CD4-positive, alpha-beta T cell treated with Interleukin-21 for 1 hour (primary cell): ENCODE results near the gene CELF4.
"Not testable (repeated sequence)": the region's sequence is repeated elsewhere in the genome, so short reads cannot be mapped to it uniquely, and the experiment has no call there.

ENCODE experiments used
- DNase-seq: peaks from one replicate; pipeline ENCODE4 v3.0.0-alpha.2; 2020

The CELF4 gene

DNA sequence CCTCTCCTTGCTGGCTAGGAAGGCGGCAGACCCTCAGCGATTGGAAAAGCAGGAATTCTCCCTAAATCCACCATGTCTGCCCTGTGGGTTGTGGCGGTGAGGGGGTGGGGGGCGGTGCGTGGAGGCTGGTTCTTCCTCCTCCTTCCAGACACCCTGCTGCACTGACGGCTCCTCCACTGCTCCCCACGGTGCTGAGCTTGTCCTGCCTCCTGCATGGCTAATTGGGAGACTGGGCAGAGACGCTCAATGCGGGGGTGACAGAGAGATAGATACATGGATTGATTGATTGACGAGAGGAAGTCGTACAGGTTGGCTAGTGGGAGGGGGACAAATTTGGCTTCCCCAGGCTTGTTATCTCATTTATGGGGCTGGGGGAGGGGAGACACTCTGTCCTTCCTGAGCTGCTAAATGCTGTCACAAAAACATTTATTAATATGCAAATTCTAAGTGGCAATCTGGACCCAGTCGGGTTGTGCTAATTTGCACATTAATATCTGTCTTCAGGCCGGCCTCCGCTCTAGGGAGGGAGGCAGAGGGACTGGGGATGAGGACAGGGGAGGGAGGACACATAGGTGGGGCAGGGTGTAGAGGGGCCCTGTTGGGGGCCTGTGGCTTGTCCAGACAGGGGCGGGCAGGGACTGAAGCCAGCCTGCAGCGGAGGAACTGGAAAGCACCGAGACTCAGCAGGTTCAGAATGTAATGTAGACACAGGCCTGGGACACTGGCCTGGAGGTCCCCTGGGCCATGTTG lies 181.6 kb downstream of the CELF4 start:
- no peak for DNase-seq

DNA sequence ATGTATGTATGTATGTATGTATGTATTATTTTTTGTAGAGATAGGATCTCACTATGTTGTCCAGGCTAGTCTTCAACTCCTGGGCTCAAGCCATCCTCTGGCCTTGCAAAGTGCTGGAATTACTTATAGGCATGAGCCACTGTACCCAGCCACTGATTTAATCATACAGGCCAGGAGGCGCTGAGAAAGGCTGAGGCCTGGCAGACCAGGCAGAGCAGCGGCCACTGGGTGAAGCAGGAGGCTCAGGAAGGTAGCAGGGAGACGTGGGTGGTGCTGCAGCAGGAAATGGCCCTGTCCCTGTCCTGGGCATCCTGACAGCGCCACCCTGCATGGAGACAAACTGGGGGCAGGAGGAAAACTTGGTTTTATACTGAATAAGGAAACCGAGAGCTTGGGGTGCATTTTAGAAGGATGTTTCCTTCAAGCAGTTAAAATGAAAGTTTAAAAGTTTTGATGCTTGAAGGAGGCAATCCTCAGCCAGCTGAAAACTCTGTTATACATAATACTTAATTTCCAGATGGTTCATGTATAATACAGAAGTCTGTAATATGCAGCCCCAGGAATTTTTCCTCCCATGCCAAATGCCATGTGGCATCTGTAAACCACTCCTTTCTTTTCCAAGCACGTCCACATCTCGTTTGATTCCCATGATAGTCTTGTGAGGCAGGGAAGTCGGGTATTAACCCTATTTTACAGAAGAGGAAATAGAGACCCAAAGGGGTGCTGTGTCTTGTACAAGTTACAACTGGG lies 182.4 kb downstream of the CELF4 start:
- DNase-seq, result no peak

DNA sequence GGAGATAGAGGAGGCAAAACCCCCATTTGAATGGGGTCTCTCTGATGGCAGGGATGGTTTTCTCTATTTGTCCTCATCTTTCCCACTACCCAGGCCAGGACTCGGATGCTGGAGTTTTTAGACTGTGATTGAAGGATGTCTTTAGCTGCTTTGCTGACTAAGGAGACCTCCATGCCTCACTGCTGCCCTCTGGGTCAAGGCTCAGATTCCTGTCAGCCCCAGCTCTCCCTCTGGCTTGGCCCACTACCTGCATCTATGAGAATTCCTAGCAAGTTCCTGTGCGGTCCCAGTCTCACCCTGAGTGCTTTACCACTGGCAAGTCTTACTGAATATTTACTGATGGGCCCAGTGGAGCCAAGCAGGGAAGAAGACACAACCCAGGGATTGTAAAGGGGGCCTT lies 184.0 kb downstream of the CELF4 start:
- DNase-seq, result no peak

DNA sequence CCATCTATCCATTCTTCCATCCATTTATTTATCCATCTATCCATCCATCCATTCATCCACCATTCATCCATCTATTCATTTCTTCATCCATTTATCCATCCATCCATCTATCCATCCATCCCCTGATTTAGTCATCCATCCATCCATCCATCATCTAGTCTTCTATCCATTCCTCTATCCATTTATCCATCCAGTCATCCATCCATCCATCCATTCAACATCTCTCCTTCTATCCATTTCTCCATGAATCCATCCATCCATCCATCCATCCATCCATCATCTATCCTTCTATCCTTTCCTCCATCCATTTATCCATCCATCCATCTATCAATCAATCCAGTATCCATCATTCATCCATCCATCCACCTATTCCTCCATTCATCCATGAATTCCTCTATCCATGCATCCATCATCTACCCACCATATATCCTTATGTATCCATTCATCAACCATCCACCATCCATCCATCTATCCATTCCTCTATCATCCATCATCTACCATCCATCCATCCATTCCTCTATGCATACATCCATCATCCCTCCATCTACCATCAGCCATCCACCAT lies 185.0 kb downstream of the CELF4 start:
- no peak for DNase-seq

DNA sequence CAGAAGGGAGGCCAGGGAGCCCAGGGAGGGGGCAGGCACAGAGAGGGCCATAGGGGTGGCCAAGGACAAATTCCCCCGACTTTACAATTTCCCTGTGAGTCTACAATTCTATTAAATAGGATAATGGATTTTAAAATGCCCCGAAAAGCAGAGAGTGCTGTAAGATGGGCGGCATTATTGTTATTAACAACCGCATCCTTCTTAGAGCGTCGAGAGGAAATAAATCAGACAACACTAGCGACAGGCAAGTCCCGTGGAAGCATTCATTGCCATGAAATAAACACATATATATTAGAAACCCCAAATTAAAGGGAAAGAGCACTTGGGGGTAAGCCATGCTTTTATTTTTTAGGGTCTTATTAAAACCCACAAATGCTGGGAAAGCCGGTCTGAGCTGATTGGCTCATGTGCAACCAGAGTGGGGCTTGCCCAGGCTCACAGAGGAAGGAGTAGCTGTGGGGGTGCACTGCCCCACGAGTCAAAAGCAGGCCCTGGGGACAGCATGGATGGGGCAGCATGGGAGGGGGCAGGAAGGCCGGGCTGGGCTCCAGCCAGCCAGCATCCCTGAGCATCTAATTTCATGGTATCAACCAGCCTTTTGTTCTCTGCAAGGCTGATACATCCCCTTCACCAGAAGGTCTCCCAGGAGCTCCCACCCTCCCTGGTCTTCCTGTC lies 187.1 kb downstream of the CELF4 start:
- DNase-seq, result no peak

DNA sequence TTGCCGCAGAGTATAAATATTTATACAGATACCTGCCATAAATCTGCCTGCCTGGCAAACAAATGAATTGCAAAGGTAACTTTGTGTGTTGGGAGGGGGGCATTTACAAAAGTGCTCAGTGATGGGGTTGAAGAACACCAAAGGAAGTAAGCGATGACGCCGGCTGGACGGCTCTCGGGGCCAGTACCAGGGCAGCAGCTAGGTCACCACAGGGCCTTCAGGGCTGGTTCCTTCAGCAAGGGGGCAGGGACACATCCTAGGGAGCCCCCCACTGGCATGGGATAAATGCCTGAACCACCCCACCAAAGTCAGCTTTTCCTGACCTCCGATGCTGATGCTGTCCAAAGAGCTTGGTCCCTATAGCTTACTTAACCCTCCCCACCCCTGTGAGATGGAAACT lies 190.4 kb downstream of the CELF4 start:
- no peak for DNase-seq

DNA sequence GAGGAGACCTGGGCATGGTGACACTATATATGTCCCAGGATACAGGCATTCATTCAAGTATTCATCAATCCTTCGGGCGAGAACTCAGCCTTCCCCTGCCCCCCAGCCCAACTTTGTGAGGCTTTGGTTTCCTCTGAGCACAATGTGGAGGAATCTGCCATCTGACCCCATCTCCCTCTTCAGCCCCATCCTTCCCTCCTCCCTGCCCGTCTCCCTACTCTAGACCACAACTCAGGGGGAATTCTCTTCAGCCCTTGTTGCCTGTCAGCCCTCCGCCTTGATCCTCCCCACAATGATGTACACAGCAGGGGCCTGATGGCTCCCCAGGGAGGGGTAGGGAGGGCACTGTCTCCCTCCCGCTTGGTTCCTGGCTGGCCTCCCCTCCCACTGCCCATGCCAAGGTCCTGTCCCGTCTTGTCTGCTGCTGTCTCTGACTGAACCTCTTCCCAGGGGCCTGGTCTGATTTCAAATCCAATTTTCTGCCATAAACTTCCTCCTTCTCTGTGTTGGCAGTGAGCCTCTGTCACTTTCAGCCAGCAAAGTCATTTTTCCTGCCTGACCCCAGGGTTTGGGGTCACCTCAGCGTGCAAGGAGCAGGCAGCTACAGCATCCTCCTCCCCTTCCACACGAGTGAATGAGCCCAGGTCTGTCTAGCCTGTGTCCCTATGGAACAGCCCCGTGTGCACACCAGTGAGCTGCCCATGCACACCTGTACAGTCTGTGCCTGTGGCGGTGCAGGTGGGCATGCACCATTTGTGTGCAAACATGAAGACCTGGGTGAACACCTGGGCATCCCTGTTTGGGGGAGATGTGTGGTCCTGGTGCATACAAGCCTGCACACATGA lies 197.3 kb downstream of the CELF4 start:
- no peak for DNase-seq

DNA sequence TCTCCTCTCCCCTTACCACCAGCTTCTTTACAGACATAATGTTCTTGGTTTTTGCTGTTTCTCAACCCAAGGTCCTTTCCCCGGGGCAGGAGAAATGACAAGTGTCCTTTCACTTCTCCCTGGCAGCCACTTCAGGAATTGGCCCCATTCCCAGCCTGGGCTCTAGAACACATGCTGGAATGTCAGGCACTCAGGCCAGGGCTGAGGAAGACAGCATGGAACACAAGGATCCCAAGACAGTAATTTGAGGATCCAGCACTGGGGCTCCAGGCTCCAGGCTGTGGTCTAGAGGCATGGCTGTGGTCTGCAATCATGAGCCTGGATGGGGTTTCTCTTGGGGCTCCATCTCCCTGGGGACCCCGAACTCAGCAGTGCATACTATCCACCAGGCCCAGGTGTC lies 201.4 kb downstream of the CELF4 start:
- no peak for DNase-seq

DNA sequence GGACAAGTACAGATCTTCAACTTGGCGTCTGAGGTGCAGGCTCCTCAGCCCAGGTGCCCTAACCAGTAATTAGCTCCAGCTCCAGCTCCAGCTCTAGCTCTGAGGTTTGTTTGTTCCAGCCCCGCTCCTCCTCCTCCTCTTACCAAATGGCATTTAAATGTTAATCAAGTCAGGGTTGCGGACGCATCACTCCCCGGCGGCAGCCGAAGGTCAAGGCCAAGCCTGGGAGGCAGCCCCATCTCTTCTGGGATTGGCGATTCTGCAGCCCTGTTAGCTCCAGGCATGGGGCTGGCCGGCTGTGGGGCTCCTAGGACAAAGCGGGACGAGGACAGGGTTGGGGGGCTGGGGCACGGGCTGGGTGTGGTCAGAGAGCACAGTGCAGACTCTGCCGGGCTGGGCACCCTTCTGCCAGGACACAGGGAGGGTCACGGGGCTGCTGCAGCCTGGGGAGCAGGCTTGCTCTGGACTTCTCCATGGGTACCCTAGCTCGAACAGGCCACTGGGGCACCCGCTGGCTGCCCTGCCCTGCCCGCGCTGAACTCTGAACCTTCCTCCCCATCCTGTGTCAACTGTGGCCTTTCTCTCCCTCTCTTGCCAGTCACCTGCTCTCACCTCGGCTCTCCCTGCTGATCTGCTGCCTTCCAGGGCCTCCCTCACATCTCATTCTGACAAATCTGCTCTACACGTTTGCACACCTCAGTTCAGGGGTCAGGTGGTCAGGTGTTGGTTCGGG lies 203.3 kb downstream of the CELF4 start:
- no peak for DNase-seq

DNA sequence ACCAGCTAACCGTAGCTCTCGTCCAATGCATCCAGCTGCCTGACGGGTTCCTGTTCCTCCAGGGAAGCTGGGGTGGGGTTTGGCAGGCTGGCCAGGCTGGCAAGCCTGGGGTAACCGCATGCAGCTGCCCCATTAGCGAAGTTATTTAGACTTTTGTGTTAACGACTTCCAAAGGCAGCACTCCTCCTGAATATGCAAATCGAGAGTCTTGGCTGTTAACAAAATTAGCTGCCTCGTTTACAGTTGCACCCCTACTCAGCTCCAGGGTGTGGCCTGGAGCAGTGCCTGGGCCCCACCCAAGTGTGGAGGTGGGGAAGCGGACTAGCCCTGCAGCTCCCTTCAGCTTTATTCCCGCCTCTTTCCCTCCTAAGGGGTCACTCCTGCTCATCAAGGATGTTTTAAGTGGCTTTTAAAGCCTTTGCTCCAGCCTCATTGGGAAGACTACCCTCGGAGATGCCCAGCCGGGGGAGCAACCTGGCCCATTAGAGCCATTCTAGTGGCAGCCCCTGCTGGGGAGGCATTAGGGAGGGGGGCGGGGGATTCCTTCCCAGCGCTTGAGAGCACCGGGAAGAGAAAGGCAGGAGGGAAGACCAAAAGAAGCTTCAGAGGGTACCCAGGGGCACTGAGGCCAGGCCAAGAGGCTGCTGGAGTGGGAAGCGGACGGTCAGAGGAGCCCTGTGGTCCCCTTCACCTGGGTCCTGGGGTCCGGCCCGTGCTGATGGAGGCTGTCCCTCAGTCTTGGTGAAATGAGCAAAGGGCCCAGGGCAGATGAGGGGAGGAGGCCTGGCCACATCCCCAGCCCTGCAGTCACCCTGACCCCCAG lies 204.1 kb downstream of the CELF4 start:
- no peak for DNase-seq

DNA sequence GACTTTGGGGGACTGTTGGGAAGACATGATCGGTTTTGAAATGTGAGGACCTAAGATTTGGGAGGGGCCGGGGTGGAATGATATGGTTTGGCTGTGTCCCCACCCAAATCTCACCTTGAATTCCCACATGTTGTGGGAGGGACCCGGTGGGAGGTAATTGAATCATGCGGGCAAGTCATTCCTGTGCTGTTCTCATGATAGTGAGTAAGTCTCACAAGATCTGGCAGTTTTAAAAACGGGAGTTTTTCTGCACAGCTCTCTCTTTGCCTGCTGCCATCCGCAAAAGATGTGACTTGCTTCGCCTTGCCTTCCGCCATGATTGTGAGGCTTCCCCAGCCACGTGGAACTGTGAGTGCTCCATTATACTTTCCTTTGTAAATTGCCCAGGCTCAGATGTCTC lies 207.5 kb downstream of the CELF4 start:
- DNase-seq, result not testable (repeated sequence)

DNA sequence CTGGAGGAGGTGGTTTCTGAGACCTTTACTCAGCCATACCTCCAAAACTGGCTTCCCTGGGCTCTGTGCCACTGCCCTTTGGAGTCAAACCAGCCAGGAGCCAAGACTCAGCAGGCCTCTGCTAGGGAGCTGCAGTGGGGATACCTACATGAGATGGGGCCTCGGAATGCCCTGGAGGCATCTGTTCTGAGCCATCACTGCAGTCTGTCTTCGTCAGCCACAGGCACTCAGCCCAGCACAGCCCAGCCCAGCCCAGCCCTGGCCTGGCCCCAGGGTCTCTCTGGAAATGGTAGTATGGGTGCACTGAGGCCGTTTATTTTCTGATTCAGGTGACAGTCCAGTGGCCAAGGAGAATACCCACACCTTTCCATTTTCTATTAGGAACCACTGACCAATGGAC lies 209.8 kb downstream of the CELF4 start:
- DNase-seq, result no peak

DNA sequence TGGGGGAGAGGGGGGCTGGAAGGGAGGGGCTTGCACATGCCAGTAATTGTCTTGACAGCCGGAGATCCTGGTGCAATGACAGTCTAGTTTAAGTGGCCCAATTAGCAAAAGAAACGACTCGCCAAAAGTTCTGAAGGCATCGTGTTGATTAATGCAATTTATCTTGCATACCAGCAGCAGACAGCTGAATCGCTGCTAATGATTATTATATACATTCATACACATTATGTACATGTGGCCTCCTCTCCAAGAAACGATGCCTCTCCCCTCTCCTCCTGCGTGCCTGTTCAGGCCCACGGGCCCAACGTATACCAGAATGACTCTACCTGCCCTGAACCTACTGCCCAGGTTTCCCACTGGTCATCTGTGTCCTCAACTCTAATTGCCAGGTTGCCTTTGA lies 214.5 kb downstream of the CELF4 start:
- DNase-seq, result no peak

DNA sequence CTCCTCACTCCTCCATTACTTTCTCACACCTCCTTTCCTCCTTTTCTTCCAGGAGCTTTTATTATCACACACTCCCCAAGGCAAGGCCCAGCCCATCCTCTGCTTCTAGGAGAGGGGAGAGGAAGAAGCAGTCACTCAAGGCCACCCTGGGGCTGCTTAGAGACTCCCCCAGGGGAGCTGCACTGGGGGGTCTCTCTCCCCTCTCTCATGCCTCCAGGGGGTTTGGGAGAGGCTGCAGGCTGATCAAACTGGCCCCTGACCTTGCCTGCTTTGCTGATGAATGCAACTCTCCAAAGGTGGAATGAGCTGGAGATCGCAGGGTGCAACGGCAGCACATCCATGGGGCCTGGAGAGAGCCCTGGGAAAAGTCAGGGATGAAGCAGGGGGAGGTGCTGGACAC lies 216.9 kb downstream of the CELF4 start:
- DNase-seq, result no peak

DNA sequence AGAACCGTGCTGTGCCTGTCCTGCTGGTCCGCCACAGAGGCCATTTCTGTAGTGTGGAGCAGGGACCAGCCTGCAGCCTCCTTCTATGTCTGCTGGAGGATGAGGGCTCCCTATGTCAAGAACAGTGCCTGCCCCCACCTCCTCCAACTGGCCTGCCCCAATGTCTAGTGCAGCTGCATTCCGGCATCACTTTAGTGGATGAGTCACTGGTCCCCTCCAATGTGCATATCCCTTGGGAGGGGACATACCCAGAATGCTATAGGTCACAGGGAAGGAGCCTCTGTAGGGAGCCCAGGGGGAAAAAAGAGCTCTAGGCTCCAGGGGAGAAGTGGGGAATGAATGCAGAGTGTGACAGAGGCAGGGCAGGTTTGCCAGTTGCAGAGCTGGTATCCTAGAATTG lies 219.6 kb downstream of the CELF4 start:
- DNase-seq, result no peak

DNA sequence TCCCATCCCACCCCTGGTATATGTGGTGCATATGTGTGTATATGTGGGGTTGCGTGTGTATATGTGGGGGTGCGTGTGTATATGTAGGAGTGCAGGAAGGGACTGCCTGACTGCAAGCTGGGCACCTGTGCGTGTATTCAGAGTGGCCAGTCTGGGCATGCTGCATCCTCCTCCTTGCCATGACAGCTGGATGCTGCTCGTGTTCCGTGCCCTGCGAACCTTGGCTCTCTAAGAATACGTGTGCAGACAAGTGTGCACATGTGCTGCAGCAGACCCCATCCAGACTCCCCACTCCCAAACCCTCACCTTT lies 222.1 kb downstream of the CELF4 start:
- DNase-seq, result no peak

DNA sequence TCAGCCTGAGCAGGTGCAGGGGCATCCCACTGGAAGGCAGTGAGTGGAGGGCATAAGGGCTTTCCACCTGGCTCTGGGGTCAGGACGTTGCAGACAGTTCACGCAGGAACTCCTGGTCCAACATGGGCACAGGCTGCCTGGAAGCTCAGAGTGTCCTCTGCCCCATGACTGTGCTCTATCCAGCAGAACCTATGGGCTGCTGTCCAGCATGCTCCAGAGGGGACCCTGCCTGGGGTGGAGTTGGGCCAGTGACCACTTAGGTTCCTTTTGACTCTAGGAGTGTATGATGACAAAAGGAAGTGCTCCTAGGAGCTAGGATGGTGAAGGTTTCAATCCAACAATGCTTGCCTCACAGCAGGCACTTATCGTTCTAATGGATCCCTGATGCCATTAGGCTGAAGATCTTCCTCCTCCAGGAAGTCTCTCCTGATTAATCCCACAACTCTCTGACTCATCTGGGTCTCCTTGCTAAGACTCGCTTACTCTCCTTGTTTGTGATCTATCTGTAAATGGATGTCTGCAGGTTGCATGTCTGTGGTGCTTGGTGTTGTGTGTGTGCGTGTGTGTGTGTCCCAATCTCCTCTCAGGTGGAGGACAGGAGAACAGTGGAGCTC lies 224.0 kb downstream of the CELF4 start:
- DNase-seq, result no peak

DNA sequence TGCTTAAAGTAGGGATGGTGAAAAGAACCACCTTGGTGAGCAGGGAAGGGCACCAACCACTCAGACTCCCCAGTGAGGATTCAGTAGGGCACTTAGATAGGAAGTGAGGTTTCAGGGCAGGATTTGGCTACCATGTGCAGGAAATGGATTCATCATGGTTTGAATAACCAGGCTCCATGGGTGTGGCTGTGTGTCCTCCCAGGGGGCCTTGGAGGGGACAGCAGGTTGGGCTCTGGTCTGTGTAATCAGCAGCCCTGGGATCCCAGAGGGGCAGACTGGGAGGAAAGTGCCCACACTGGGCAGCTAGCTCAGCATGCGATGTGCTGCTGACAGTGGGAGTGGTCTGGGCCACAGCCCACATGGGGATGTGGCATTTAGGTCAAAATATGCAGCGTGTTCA lies 224.6 kb downstream of the CELF4 start:
- DNase-seq, result no peak

DNA sequence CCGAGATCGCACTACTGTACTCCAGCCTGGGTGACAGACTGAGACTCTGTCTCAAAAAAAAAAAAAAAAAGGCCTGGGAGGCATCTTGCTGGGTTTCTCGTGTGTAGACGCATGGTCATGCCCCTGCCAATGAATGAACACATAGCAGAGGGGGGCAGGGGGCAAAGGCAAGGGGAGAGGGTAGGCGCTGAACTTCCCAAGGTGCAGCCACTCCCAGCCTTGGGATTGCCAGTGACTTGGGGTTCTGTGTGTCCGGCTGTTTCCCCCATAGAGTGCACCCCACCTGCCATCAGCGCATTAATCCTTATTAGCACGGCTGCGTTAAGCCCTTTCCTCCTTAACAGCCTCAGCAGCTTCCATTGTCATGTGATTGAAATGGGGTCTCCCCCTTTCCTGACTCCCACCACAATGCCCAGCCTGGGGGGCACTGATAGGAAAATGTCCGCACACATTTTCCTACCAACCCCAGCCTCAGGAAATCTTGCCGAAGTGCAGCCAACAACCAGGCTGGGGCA lies 225.8 kb downstream of the CELF4 start:
- no peak for DNase-seq

DNA sequence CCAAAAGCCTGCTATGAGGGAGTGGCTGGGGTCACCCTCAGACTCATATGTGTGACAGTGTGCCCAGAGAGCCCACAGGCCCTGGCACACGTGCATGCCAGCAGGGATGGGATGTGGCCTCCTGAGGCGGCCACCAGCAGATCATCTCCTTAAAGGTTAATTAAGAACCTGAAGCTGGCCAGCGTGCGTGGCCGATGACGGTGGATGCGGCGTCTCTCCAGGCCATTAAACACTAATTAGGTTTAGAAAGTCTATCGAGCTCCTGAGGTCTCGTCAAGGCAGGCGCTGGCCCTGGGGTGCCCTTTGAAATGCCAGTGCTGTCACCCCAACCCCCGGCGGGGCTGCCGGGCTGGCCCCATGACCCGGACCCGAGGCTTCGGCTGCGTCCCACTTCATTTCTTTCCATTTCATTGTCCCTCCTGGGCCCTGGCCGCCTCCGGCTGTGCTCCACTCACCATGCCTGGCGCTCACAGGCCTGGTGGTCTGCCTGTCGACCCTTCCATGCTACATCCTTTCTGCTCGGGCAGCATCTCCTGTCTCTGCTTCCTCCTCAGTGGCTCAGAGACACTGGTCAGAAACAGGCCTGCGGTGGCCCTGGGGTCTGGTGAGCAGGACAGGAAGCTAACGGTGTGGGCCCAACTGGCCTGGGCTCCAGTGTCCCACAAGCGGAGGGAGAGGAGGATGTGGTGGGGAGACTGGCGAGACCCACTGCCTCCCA lies 228.9 kb downstream of the CELF4 start:
- DNase-seq, result no peak
